OCI-LY7 (cell line): ENCODE results near the gene FCN1.

ENCODE experiments used
- EZH2phosphoT487 ChIP-seq: fragments of 200-600 bp; sonication (generic); IDR thresholded peaks from 2 replicates; pipeline ENCODE4 v1.6.1; 2018; ENCODE audit warnings: low read depth, borderline replicate concordance, mild to moderate bottlenecking, mixed run types, antibody characterized with exemption, low read length, moderate library complexity, mixed read lengths
- TF ChIP-seq, protein P1 (sequence below): fragments of 200-600 bp; sonication (generic); conservative IDR thresholded peaks from 2 replicates; pipeline ENCODE4 v1.5.1; 2014; ENCODE audit warnings: mild to moderate bottlenecking, antibody characterized with exemption, low read length, moderate library complexity, mixed read lengths

DNA sequence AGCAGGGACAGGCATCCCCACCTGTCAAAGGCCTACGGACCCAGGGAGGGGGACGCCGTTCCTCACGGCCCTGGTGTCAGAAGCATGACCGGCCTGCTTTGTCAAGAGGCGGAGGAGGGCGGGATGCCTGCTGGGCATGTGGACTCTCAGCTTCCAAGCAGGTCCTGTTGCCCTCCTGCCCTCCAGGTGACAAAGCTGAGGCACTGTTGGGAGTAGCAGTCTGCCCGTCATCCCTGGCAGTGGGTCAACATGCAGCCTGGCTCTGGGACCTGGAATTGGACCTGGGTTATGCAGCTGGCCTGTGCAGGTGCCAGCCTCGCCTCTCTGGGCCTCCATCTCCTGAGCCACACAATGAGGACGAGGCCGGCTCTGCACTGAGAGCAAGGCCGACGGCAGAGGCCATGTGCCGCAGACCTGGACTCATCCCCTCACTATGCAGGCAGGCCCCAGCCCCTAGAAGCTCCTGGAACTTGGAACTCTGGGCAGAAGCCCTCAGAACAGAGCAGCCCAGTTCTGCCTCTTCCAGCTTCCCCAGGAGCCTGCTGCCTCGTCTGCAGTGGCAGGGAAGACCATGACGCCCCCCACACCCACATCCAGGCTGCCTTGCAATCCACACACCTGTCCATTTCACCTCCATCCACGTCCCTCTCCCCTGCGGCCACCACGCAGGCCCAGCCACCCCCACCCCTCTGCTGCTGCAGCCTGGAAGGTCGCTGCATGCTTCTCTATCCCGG is 20.8 kb upstream of the FCN1 start:
- TF ChIP-seq, protein P1, sequence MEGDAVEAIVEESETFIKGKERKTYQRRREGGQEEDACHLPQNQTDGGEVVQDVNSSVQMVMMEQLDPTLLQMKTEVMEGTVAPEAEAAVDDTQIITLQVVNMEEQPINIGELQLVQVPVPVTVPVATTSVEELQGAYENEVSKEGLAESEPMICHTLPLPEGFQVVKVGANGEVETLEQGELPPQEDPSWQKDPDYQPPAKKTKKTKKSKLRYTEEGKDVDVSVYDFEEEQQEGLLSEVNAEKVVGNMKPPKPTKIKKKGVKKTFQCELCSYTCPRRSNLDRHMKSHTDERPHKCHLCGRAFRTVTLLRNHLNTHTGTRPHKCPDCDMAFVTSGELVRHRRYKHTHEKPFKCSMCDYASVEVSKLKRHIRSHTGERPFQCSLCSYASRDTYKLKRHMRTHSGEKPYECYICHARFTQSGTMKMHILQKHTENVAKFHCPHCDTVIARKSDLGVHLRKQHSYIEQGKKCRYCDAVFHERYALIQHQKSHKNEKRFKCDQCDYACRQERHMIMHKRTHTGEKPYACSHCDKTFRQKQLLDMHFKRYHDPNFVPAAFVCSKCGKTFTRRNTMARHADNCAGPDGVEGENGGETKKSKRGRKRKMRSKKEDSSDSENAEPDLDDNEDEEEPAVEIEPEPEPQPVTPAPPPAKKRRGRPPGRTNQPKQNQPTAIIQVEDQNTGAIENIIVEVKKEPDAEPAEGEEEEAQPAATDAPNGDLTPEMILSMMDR: no peak
- TF ChIP-seq EZH2phosphoT487: no peak
